Activated CD4-positive, CD25-positive, alpha-beta regulatory T cell (primary cell): ENCODE measurements around the gene RIOK3.
A peak's percentile ranks its signal among the peaks of the same experiment; 100 is the strongest.
"Not testable (repeated sequence)": the region's sequence is repeated elsewhere in the genome, so short reads cannot be mapped to it uniquely, and the experiment has no call there.

Source experiments
- DNase-seq, 4 experiments: peaks; one replicate each; lab custom pipeline; 2025; lab: John Stamatoyannopoulos, UW

The RIOK3 gene, protein sequence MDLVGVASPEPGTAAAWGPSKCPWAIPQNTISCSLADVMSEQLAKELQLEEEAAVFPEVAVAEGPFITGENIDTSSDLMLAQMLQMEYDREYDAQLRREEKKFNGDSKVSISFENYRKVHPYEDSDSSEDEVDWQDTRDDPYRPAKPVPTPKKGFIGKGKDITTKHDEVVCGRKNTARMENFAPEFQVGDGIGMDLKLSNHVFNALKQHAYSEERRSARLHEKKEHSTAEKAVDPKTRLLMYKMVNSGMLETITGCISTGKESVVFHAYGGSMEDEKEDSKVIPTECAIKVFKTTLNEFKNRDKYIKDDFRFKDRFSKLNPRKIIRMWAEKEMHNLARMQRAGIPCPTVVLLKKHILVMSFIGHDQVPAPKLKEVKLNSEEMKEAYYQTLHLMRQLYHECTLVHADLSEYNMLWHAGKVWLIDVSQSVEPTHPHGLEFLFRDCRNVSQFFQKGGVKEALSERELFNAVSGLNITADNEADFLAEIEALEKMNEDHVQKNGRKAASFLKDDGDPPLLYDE

DNA sequence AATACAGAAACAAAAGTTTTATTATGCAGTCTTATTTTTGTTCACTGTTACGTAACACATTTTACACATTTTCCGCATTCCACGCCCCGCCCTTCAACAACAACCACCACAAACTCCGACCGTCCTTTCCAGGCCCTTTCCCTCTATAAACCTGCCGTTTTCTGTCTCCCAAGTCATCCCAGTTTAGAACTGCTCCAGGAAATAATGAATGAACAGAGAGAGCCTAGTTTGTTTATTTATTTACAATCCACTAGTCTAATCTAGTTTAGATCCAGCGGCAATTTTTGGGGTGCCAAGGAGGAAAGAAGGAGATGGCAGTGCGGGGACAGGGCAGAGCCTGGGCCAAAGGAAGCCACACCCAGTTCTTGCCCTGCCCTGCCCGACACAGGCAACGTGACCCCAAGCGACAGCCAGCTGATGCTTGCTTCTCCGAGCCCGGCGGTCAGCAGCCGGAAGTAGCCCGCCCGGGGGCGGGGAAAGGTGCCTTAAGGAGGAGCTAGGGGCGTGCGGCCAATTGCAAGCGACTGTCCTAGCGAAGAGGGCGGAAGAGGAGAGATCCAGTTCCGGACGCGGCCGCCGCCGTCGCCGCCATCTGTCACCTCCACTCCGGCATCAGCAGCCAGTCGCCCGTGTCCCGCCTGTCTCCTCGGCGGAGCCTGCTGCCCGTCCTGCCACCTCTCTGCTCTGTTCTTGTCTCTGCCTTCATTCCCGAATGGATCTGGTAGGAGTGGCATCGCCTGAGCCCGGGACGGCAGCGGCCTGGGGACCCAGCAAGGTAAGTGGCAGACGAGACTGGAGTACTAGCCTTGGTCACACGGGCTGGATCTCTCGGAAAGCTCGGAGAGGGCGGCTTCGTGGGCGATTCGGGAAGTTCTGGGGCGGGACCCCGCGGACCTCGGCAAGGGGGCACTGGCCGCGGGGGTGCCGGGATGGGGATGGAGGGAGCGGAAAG, at the start of gene RIOK3:
Gene RIOK3, plus strand, starts transcription at position 560 of the 952 bp plus-strand sequence. Its CDS starts 153 bp downstream, at position 713.
- DNase-seq = peak; percentile 73 to 84 (median 79)

- DNase-seq = no peak
These were observed 49.8 kb upstream of the RIOK3 start for GRCh38 chr18:23403310-23403709.

DNA sequence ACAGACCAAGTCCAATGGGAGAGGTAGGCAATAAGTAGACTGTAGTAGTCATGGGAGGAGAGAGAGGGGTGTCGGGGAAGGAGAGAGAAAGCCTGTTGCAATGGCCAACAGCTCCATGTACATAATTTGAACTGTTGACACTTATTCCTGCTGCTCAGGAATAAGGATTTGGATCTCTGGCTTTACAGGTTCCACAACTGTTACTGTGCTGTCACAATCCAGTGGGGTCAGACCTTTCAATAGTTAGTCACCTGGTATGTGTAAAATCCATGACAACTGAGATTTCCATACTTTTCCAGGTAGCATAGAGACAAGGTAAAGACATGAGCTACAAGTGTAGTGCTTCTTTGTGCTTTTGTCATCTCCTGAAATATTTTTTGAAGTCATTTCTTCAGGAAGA, 47.5 kb upstream of the RIOK3 start:
- DNase-seq = no peak

DNA sequence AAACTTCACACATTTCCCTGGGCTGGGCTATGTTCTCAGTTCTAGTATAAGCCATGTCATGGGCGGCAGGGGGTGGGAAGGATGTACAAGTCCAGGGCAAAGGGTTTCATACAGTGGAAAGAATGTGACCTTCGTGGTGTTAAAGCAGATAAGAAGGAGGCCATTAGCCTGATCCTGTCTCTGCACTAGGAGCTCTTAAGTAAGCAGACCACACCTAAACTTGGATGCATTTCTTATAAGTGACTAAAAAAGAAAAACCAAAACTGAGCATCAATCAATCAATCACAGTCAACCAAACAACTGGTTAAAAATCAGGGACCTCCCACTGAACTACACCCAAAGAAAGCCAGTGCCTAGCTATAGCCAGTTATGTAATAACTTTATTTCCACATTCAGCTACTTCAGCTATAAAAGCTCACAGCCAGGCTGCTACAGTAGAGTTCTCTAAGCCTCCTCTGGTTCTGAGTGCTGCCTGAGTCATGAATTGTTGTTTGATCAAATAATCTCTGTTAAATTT, 46.8 kb upstream of the RIOK3 start:
- DNase-seq = no peak

- DNase-seq = no peak
These were observed 40.6 kb upstream of the RIOK3 start for GRCh38 chr18:23412351-23412964.

- DNase-seq = no peak
These were observed 37.6 kb upstream of the RIOK3 start for GRCh38 chr18:23415515-23415914.

DNA sequence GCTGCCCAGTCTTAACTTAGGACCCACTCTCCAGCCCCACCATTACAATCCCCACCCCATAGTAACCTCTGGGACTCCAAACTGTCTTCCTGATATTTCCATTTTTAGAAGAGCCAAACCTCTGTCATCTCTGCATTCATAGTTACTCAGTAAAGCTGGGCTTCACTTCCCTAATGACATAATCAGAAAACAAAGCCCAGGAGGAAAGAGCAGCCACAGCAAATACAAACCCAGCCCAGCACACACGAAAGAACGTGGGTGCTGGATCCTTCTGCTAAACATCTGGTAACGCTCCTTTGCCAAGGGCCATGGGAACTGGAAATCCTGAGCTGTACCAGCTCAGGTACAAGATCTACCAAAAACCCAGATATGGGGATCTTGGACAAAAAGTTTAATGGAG, 36.8 kb upstream of the RIOK3 start:
- DNase-seq = no peak

DNA sequence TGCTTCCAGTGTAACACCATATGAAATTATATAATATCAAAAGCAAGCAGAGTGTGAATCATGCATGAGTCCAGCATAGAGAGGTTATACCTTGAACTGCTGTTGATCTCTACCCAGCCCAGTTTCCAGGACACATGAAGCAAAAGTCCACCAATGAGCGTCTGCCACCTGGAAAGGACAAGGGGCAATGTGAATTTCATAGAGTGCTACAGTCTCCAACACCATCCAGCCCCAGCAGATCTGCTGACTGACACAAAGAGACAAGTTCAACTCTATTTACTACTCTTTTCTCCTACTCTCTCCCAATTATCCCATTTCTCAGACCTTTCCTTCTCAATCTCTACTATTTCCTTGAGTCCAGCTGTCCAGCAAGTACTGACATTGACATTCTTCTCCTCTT, 31.8 kb upstream of the RIOK3 start:
- no peak for DNase-seq

DNA sequence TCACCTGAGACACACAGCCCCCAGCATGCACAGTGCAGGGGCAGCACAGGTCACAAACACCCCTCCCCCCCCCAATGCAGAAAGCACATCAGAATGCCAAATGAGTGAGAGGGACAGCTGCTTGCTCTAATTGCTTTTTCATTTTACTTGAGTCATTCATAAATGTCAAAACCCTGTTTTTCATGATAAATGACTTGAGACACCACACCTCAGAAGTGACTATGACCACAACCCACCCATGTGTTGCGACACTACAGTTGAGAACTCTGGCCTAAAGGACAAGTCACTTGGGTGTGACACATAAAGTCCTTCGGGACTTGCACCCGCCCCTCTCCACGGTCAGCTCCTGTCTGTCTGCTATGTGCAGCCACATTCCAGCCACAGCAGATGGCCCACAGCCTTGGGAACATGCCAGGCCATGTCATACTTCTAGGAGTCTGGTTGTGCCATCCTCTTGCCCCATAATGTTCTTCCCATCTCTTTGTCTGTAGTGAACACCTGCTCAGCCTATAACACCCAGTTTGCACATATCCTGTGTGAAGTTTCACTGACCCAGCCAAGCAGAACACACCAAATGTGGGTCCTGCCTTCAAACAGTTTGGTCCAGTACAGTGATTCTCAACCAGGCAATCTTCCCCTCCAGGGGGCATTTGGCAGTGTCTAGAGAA, 30.2 kb upstream of the RIOK3 start:
- no peak for DNase-seq

- DNase-seq = no peak
These were observed 28.5 kb upstream of the RIOK3 start for GRCh38 chr18:23424616-23425015.

GRCh38 chr18:23428821-23429220, 24.3 kb upstream of the RIOK3 start:
- no peak for DNase-seq

- DNase-seq = not testable (repeated sequence)
These were observed 23.5 kb upstream of the RIOK3 start for GRCh38 chr18:23429538-23429937.

DNA sequence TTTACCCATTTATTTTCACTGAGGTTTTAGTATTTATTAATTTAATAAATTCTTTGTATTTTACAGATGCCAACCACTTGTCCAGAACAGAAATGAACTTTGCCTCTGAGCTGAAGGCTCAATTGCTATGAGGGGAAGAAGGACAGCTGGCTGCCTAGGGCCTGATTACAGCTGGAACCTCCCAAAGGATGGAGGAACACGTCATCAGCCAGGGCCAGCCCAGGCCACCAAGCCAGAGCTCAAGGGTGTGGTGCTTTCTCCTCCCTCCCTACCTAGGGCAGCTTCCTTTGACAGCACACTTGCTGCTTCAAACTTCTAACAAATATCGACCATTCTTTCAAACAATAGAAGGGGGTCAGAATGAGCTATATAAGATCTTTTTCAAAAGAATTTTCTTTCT, 19.7 kb upstream of the RIOK3 start:
- no peak for DNase-seq

DNA sequence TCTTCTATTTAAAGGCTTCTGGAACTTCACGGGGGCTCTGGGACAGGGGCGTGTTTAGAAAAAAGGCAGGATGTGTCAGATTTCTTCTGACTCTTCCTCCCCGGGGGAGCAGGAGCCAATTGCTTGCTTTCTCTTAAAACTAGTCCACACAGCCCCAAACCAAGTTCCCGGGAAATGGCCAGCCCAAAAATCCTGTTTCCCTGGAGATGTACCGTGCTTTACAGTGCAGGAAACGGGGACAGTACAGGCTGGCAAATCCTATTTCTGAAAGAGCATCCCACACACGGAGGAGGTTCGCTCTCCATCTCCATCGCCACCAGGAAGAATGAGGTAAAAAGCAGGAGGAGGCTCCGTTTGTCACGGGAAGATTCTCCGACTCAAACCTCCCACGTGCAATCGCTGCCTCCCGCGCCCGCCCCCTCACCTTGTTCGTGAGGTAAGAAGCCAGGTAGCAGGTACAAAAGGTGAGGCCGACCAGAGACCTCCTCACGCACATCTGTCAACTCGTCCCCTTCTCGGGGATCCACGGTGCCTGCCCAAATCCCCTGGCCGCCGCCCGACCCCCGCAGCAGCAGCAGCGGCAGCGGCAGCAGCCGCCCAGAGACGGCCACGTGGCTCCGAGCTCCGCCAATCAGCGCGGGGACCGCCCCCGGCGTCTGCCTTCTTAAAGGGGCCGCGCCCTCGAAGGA, 15.6 kb upstream of the RIOK3 start:
- peak; percentile 48 to 64 (median 53) for DNase-seq

- no peak for DNase-seq
These were observed 15.1 kb upstream of the RIOK3 start for GRCh38 chr18:23438046-23438377.

GRCh38 chr18:23438608-23439366, 14.3 kb upstream of the RIOK3 start:
- no peak for DNase-seq

GRCh38 chr18:23440131-23440530, 13.0 kb upstream of the RIOK3 start:
- DNase-seq = no peak

- no peak for DNase-seq
These were observed 10.1 kb upstream of the RIOK3 start for GRCh38 chr18:23442958-23443357.

- DNase-seq = no peak
These were observed 4.8 kb upstream of the RIOK3 start for GRCh38 chr18:23448291-23448690.

- DNase-seq = no peak
These were observed 3.1 kb upstream of the RIOK3 start for GRCh38 chr18:23450022-23450421.
